ENCODE measurements around the gene ABLIM3.

- TF ChIP-seq GATA2 (IDR thresholded peaks at IDR 0.05; ENCODE audit: low read depth, low read length) (no peak), GATA3 (IDR thresholded peaks at IDR 0.05; ENCODE audit: low read depth, low read length) (no peak)
Measured at GRCh38 chr5:149261246-149261645, 120.0 kb downstream of the ABLIM3 start.

All from SH-SY5Y (cell line).